GM18858 (cell line): Measurements from ENCODE around the gene MOB3B.
A peak's percentile ranks its signal among the peaks of the same experiment; 100 is the strongest.

Experiments
- ATAC-seq: cut with Tn5 transposase; IDR thresholded peaks from one replicate; pipeline ENCODE4 v1.9.1; 2021; ENCODE audit not compliant: unreplicated experiment

Gene MOB3B

DNA sequence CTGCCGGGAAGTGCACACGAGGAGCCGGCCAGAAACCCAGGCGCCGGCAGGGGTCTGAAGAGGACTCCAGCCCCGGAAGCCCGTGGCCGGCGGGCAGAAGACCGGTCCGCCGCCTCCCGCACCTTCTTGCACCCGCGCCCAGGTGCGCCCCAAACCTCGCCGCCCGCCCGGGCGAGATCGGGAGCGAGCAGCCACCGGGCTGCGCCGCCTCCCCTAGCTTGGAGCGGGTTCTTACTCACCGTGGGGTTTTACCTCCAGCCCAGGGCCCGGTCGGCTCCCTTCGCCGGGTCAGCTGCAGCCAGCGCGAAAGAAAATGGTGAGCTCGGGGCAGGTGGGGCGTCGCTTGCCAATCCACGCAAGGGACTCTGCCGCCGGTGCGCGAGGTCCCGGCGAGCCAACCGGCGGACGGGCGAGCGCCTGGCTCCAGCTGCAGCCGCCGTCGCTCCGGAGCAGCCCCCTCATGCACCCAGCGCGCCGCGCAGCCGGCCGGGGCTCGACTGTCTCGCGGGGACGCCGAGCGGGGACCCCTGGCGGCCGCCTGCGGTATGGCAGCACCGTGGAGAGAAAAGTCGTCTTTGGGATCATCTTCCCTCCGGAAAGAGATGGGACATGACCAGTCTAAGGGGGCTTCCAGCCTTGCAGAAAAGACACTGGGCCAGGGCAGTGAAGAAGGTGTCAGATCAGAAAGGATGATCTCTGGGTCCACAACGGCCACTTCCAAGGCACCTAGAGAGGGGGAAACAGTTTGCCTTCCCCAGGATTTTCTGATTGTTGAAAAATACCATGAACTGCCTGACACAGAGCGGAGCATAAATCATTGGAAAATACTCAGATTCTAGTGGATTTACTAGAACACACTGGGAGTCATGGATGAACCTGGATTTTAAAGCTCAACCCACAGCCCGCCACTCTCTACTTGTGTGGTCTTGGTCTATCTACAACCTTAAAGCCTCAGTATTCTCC, at the start of gene MOB3B:
MOB3B (minus strand) TSS at position 499 of the 963 bp plus-strand sequence. CDS start 74,264 bp downstream, outside the sequence.
- peak; percentile 60 for ATAC-seq

DNA sequence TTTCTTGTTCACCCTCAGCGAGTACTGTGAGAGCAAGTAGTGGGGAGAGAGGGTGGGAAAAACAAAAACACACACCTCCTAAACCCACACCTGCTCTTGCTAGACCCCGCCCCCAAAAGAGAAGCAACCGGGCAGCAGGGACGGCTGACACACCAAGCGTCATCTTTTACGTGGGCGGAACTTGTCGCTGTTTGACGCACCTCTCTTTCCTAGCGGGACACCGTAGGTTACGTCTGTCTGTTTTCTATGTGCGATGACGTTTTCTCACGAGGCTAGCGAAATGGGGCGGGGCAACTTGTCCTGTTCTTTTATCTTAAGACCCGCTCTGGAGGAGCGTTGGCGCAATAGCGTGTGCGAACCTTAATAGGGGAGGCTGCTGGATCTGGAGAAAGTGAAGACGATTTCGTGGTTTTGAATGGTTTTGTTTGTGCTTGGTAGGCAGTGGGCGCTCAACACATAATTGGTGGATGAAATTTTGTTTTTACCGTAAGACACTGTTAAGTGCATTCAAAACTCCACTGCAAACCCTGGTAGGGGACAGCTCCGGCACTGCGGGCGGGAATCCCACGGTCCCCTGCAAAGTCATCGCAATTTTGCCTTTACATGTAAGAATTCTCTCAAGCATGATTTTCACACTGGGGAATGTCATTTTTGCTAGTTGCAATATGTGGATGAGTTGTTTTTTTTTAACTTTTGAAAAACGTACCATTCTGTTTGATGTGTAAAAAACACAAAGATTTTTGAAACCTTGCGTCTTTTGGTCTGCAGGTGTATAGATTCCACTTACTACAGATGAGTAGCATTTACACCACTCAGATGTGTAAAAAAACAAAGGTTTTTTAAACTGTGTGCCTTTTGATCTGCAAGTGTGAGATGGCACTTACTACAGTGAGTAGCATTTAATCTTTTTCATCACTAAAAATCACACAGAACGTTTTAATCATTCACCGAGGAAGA, 44.3 kb upstream of the MOB3B start:
- ATAC-seq: peak; percentile 72

GRCh38 chr9:27572918-27573633, 43.5 kb upstream of the MOB3B start, which contains the start of gene C9orf72:
TSS of gene C9orf72 (minus strand) at chr9:27573481. CDS start at chr9:27567120, 6,361 bp downstream.
- ATAC-seq: peak; percentile 38

- ATAC-seq: peak; percentile 42
Measured at GRCh38 chr9:27572566-27572917, 42.9 kb upstream of the MOB3B start.

- no peak for ATAC-seq
Measured at GRCh38 chr9:27572061-27572460, 42.4 kb upstream of the MOB3B start.

DNA sequence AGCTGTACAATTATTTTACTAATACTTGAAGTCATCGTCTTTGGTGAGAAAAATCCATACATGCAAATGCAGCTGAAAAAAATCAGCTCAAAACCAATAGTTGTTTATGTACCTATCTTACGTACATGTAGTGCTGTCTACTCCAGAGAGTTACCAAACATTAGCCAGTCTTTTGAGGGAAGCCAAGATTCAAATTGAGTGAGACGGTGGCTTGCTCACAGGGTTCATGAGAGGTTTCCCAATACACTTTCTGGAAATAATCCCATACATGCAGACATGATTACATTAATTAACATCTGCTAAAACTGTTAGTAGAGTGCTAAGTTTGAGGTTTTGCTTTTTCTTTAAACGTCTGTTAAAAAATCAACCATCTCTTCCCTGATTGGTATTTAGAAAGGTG, 41.4 kb upstream of the MOB3B start:
- ATAC-seq: no peak

- no peak for ATAC-seq
Measured at GRCh38 chr9:27569406-27569805, 39.8 kb upstream of the MOB3B start.

- no peak for ATAC-seq
Measured at GRCh38 chr9:27566118-27566517, 36.5 kb upstream of the MOB3B start.

DNA sequence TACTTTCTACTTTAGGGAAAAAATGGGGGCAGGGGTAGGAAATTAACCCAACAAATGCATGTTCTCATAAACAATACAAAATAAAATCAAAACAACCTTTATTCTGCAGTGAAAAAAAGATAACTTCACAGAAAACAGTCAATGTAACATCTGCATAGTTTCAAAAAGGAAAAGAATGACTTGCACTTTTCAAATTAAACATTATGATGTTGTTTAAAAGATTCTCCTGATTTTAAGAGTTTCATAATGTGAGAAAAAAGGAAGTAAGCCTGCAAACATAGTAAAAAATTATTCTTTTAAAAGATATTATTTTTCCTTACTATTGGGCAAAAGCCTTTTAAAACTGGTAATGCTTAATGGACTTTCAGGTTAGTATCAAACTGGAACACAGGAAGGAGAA, 36.1 kb upstream of the MOB3B start:
- ATAC-seq: no peak

GRCh38 chr9:27564670-27565069, 35.1 kb upstream of the MOB3B start:
- no peak for ATAC-seq

DNA sequence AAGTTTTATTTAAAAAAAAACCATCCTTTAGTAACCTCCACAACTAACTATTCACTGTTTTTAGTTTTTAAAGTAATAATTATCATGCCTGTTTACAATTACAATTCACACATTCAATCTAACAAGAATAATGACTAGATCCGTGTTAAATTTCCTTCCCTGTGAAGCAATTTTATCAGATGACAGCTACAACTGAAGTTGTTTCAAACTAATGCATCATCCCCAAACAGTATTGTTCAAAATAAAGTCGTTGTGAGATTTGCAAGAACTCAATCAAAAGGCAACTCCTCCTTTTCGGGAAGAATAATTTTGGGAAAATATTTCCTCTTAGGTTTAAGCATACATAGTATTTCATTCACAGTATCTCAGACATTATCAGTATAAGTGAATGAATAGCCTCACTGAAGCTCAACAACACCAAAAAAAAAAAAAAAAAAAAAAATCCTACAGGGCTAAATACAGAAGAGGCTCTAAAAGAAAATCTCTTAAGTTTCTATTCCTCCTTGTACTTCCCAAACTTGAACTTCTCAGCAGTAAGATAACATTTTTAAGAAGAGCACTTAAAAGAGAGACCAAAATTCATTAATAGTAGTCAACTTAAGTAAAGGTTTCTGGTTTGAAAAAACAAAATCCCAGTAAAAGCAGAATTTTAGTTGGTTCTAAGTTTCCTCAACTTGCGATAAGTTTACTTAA, 34.3 kb upstream of the MOB3B start:
- no peak for ATAC-seq

GRCh38 chr9:27561685-27562084, 32.1 kb upstream of the MOB3B start:
- ATAC-seq: peak; percentile 56

DNA sequence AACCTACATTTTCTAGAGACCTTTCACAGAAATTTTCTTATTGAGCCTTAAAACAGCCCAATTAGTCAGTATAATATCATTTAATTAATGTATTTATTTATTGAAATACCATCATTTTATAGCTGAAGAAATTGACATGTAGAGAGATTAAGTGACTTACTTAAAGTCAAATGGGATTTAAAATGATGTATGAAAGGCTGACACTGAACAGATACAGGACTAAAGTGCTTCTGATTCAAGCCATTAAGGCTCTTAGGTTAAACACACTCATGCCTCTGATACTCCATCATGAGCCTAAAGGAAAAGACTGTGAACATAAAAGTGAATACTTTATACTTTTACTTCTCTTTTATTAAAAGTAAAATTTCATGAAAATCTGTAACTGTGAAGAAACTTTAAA, 30.8 kb upstream of the MOB3B start:
- ATAC-seq: no peak

DNA sequence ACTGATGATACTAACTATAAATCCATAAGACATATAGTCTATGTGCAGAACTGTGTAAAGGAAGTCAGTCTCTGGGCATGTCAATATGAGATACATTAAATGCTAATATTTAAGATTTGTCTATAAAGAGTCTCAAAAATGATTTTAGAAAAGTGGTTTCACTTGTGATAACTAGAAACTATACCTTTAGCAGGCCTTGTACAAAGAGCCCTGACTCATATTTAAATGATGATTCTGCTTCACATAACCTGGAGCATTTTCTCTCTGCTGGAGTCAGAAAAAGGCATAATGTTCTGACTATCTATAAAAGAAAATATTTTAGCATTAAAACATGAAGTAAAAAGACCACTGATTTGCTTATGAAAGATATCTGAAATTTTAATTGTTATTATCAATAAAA, 28.7 kb upstream of the MOB3B start:
- no peak for ATAC-seq

- ATAC-seq: no peak
Measured at GRCh38 chr9:27556470-27556869, 26.9 kb upstream of the MOB3B start.

DNA sequence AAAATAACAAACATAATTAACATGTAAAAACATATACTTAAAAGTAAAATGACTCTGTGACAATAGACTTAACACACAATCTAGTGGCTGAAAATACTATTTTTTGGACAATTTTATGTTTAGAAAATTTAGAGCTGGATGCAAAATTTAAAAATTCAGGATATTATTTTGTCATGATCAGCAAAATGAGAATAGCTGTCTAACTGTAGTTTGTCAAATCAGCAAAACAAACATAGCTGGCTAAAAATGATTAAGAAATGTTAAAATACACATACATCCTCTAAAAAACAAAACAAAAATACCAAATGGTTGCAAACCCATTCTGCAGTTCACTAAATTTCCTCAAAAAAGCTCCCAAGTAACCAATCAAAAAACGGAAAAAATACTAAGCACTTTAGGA, 25.1 kb upstream of the MOB3B start:
- no peak for ATAC-seq

GRCh38 chr9:27549196-27549755, 19.7 kb upstream of the MOB3B start:
- no peak for ATAC-seq

GRCh38 chr9:27548055-27548741, 18.6 kb upstream of the MOB3B start:
- no peak for ATAC-seq

GRCh38 chr9:27545471-27545870, 15.9 kb upstream of the MOB3B start:
- no peak for ATAC-seq
